Activated T-cell treated with anti-CD3 and anti-CD28 coated beads, Interleukin-2, amount 50 U/mL, for 48 hours (primary cell): ENCODE results near the gene PLCB3.

Experiments
- DNase-seq, 2 experiments: peaks; one replicate each; pipeline ENCODE4 v3.0.0-alpha.2; 2020

The PLCB3 gene

GRCh38 chr11:64251016-64251752 is at the start of gene PLCB3:
Gene PLCB3 (plus strand): TSS chr11:64251530. CDS start chr11:64251650, 120 bp downstream.
- peak; percentile 81 to 87 for DNase-seq

- no peak for DNase-seq
Observed at GRCh38 chr11:64201543-64201942, 49.8 kb upstream of the PLCB3 start.

GRCh38 chr11:64202992-64203391 is 48.3 kb upstream of the PLCB3 start:
- no peak for DNase-seq

- no peak for DNase-seq
Observed at GRCh38 chr11:64203421-64204079, 47.8 kb upstream of the PLCB3 start.

- DNase-seq, result no peak
Observed at GRCh38 chr11:64204080-64204440, 47.3 kb upstream of the PLCB3 start.

GRCh38 chr11:64204464-64204989 is 46.8 kb upstream of the PLCB3 start:
- DNase-seq, result peak; percentile 79 to 82

- peak; percentile 82 to 86 for DNase-seq
Observed at GRCh38 chr11:64206457-64207255, 44.7 kb upstream of the PLCB3 start, which contains the start of gene FERMT3. Gene FERMT3 (plus strand): TSS chr11:64206721. CDS start chr11:64207365, 644 bp downstream.

GRCh38 chr11:64207256-64208085 is 43.9 kb upstream of the PLCB3 start:
- peak; percentile 89 to 92 for DNase-seq

- no peak for DNase-seq
Observed at GRCh38 chr11:64208086-64208795, 43.1 kb upstream of the PLCB3 start.

GRCh38 chr11:64208796-64209562 is 42.4 kb upstream of the PLCB3 start:
- no peak for DNase-seq

GRCh38 chr11:64209563-64209843 is 41.8 kb upstream of the PLCB3 start:
- DNase-seq, result no peak

- no peak for DNase-seq
Observed at GRCh38 chr11:64210301-64211020, 40.9 kb upstream of the PLCB3 start.

GRCh38 chr11:64211181-64211872 is 40.0 kb upstream of the PLCB3 start:
- DNase-seq, result no peak

GRCh38 chr11:64216879-64217278 is 34.5 kb upstream of the PLCB3 start:
- no peak for DNase-seq

GRCh38 chr11:64218628-64219353 is 32.5 kb upstream of the PLCB3 start:
- no peak for DNase-seq

- DNase-seq, result no peak
Observed at GRCh38 chr11:64219354-64219684, 32.0 kb upstream of the PLCB3 start.

GRCh38 chr11:64219755-64220154 is 31.6 kb upstream of the PLCB3 start:
- no peak for DNase-seq

- no peak for DNase-seq
Observed at GRCh38 chr11:64220271-64220670, 31.1 kb upstream of the PLCB3 start.

GRCh38 chr11:64220798-64221197 is 30.5 kb upstream of the PLCB3 start:
- DNase-seq, result no peak
